ENCODE measurements around the gene EIF3C.
"Not testable (repeated sequence)": the region's sequence is repeated elsewhere in the genome, so short reads cannot be mapped to it uniquely, and the experiment has no call there.

EIF3C gene

GRCh38 chr16:28740631-28741030 lies 29.4 kb downstream of the EIF3C start:
- not testable (repeated sequence) for H3K4me3 ChIP-seq (ENCODE audit: control insufficient read depth, low read depth, low read length); DNase-seq (ENCODE audit: low read depth)

GRCh38 chr16:28741295-28741694 lies 30.0 kb downstream of the EIF3C start:
- not testable (repeated sequence) for H3K4me3 ChIP-seq (ENCODE audit: control insufficient read depth, low read depth, low read length); DNase-seq (ENCODE audit: low read depth)

GRCh38 chr16:28746618-28747350 lies 35.5 kb downstream of the EIF3C start:
- DNase-seq (ENCODE audit: low read depth) = not testable (repeated sequence)

GRCh38 chr16:28749997-28750465 lies 38.8 kb downstream of the EIF3C start:
- H3K4me3 ChIP-seq (ENCODE audit: control insufficient read depth, low read depth, low read length); DNase-seq (ENCODE audit: low read depth): not testable (repeated sequence)

More at GRCh38 chr16:28746618-28747350, 35.5 kb downstream of the EIF3C start:
- not testable (repeated sequence) for H3K4me3 ChIP-seq (ENCODE audit: control insufficient read depth, low read depth, low read length)

GRCh38 chr16:28750469-28751067 lies 39.3 kb downstream of the EIF3C start:
- not testable (repeated sequence) for H3K4me3 ChIP-seq (ENCODE audit: control insufficient read depth, low read depth, low read length); DNase-seq (ENCODE audit: low read depth)

GRCh38 chr16:28751487-28751886 lies 40.2 kb downstream of the EIF3C start, which contains the start of gene NPIPB9:
NPIPB9 (plus strand) TSS chr16:28751787.
- not testable (repeated sequence) for H3K4me3 ChIP-seq (ENCODE audit: control insufficient read depth, low read depth, low read length)

GRCh38 chr16:28781697-28782096 lies 70.4 kb downstream of the EIF3C start:
- not testable (repeated sequence) for DNase-seq (ENCODE audit: low read depth); H3K4me3 ChIP-seq (ENCODE audit: control insufficient read depth, low read depth, low read length)

More at GRCh38 chr16:28751487-28751886, 40.2 kb downstream of the EIF3C start, which contains the start of gene NPIPB9:
- DNase-seq (ENCODE audit: low read depth) = not testable (repeated sequence)

- not testable (repeated sequence) for H3K4me3 ChIP-seq (ENCODE audit: control insufficient read depth, low read depth, low read length); DNase-seq (ENCODE audit: low read depth)
Observed at GRCh38 chr16:28782357-28782756, 71.1 kb downstream of the EIF3C start.

All from AG09309 (cell line).